Prostate gland (tissue), 2 donors: Measurements from ENCODE around the gene QRICH2. TPM values are rescaled to one million over a fixed set of nuclear protein-coding genes. Genes with fewer than 3 reads are reported as not detected.

ENCODE experiments used
- DNase-seq: peaks from one replicate; pipeline ENCODE4 v3.0.0-alpha.2; 2019; ENCODE audit warnings: low spot score
- H3K27ac ChIP-seq, 2 donors: fragments of 200-600 bp; sonication (generic); 2 replicates each; pipeline ENCODE4 v1.5.1; 2017 to 2019
- H3K27me3 ChIP-seq: fragments of 200-600 bp; sonication (generic); replicated peaks from 2 replicates; pipeline ENCODE4 v1.5.1; 2019; ENCODE audit not compliant: insufficient read depth
- H3K36me3 ChIP-seq, 2 donors: fragments of 200-600 bp; sonication (generic); 1 replicate in 1 of 2; 2 replicates in 1 of 2; pipeline versions ENCODE4 v1.5.1 to v1.8.1; 2017 to 2019
- H3K4me1 ChIP-seq: fragments of 200-600 bp; sonication (generic); replicated peaks from 2 replicates; pipeline ENCODE4 v1.5.1; 2019
- H3K4me3 ChIP-seq, 2 donors: fragments of 200-600 bp; sonication (generic); 2 replicates each; pipeline ENCODE4 v1.5.1; 2017 to 2019
- H3K9me3 ChIP-seq: fragments of 200-600 bp; sonication (generic); 2 replicates; pipeline ENCODE4 v1.5.1; 2017
- CTCF ChIP-seq, 4 experiments: fragments of 200-600 bp in 2 of 4; fragments of 450-650 bp in 2 of 4; sonication (generic) in 2 of 4; IDR thresholded peaks; 1 replicate in 3 of 4; 2 replicates in 1 of 4; pipeline ENCODE4 v1.5.1; 2016 to 2019; ENCODE audit warnings: antibody characterized with exemption in 4 of 4, mild to moderate bottlenecking in 2 of 4, moderate library complexity in 2 of 4
- POLR2A ChIP-seq: fragments of 450-650 bp; IDR thresholded peaks from one replicate; pipeline ENCODE4 v1.6.1; 2016; ENCODE audit warnings: antibody characterized with exemption, mild to moderate bottlenecking
- POLR2AphosphoS5 ChIP-seq: sonication (generic); formaldehyde crosslinking; IDR thresholded peaks from one replicate; pipeline ENCODE4 v1.6.1; 2017; ENCODE audit warnings: antibody characterized with exemption
- WGBS: methylation state at CpG from one replicate; pipeline ENCODE4 v1.1.5; 2018; 5-methylcytosine and 5-hydroxymethylcytosine counted together
- intact Hi-C: fragments of 100-400 bp; cut with DNase I; formaldehyde crosslinking; loops from one replicate; pipeline ENCODE4 v1.14.2; 2022
- total RNA-seq, 2 donors: library from RNA; depleted of rRNA; stranded (reverse); fragments of >200 nt; gene quantifications; one replicate each; pipeline ENCODE4 v1.1.0, GENCODE V29; 2016

Gene QRICH2
- total RNA-seq, 2 donors from 2014 or later: 3.1 to 9.8 TPM

GRCh38 chr17:76276069-76276431 lies 32.0 kb downstream of the QRICH2 start:
- H3K4me1 ChIP-seq: peaks cover 18% of the 10 kb centered on the region
- TF ChIP-seq POLR2A: no peak
- no peak for TF ChIP-seq CTCF (IDR thresholded peaks at IDR 0.05)
- no peak for TF ChIP-seq POLR2AphosphoS5
- no peaks in the 10 kb centered on the region for H3K36me3 ChIP-seq
- no peak for DNase-seq
- no peak overlapping the region for H3K4me3 ChIP-seq
- H3K27ac ChIP-seq: no peak overlapping the region
- intact Hi-C loops: loop anchor here (10.0 kb wide), 1 partner anchor 261 kb away; no protein-coding TSS in a partner anchor
- H3K27me3 ChIP-seq: no peaks in the 10 kb centered on the region
- 90% methylated on average over 11 of the region's 11 CpGs for WGBS
- H3K9me3 ChIP-seq: no peaks in the 10 kb centered on the region

GRCh38 chr17:76275382-76276068 lies 32.6 kb downstream of the QRICH2 start:
- Histone ChIP-seq H3K36me3 (no peaks in the 10 kb centered on the region), H3K4me3 (no peak overlapping the region), H3K27ac (no peak overlapping the region), H3K27me3 (no peaks in the 10 kb centered on the region), H3K9me3 (no peaks in the 10 kb centered on the region), H3K4me1 (peaks cover 18% of the 10 kb centered on the region)
- intact Hi-C loops: loop anchor here (10.0 kb wide), 1 partner anchor 261 kb away; no protein-coding TSS in a partner anchor
- DNase-seq: no peak
- WGBS: 93% methylated on average over 22 of the region's 22 CpGs
- no peak for TF ChIP-seq CTCF (IDR thresholded peaks at IDR 0.05)
- no peak for TF ChIP-seq POLR2AphosphoS5
- no peak for TF ChIP-seq POLR2A

GRCh38 chr17:76274112-76274956 lies 33.7 kb downstream of the QRICH2 start:
- Histone ChIP-seq H3K4me1 (peaks cover 18% of the 10 kb centered on the region), H3K27me3 (no peaks in the 10 kb centered on the region), H3K27ac (peak overlapping the region in 1 of 2 donors; percentile 38), H3K9me3 (no peaks in the 10 kb centered on the region), H3K36me3 (no peaks in the 10 kb centered on the region), H3K4me3 (no peak overlapping the region)
- no peak for DNase-seq
- TF ChIP-seq POLR2AphosphoS5 (no peak), POLR2A (no peak), CTCF (IDR thresholded peaks at IDR 0.05) (no peak)
- 70% methylated on average over 17 of the region's 21 CpGs for WGBS
- intact Hi-C loops: loop anchor here (10.0 kb wide), 1 partner anchor 260 kb away; no protein-coding TSS in a partner anchor

- intact Hi-C loops: loop anchor here (10.0 kb wide), 1 partner anchor 259 kb away; no protein-coding TSS in a partner anchor
- H3K4me3 ChIP-seq: no peak overlapping the region
- peaks cover 16% of the 10 kb centered on the region for H3K4me1 ChIP-seq
- no peak for DNase-seq
- H3K27me3 ChIP-seq: no peaks in the 10 kb centered on the region
- WGBS: 46% methylated on average over 24 of the region's 26 CpGs
- no peaks in the 10 kb centered on the region for H3K9me3 ChIP-seq
- peak overlapping the region in 1 of 2 donors; percentile 73 for H3K27ac ChIP-seq
- TF ChIP-seq CTCF (IDR thresholded peaks at IDR 0.05) (no peak), POLR2AphosphoS5 (no peak), POLR2A (no peak)
- H3K36me3 ChIP-seq: no peaks in the 10 kb centered on the region
Measured at GRCh38 chr17:76273445-76274111, 34.5 kb downstream of the QRICH2 start.
